HuH-7.5 (cell line): ENCODE measurements around the gene LYPD3.
"Not testable (repeated sequence)": the region's sequence is repeated elsewhere in the genome, so short reads cannot be mapped to it uniquely, and the experiment has no call there.

Experiments
- DNase-seq: peaks from one replicate; pipeline ENCODE4 v3.0.0; 2011; ENCODE audit warnings: low spot score

Gene LYPD3

GRCh38 chr19:43465468-43466120, at the start of gene LYPD3:
Gene LYPD3 (minus strand): TSS chr19:43465608. CDS start chr19:43465571, 37 bp downstream.
- DNase-seq: no peak

GRCh38 chr19:43512399-43512798, 47.0 kb upstream of the LYPD3 start:
- not testable (repeated sequence) for DNase-seq

- DNase-seq: no peak
Observed at GRCh38 chr19:43511324-43511723, 45.9 kb upstream of the LYPD3 start.

- no peak for DNase-seq
Observed at GRCh38 chr19:43510713-43511112, 45.3 kb upstream of the LYPD3 start.

GRCh38 chr19:43507880-43508279, 42.5 kb upstream of the LYPD3 start:
- DNase-seq: no peak

GRCh38 chr19:43506629-43507028, 41.2 kb upstream of the LYPD3 start:
- DNase-seq: no peak

GRCh38 chr19:43505941-43506340, 40.5 kb upstream of the LYPD3 start:
- no peak for DNase-seq

- no peak for DNase-seq
Observed at GRCh38 chr19:43505186-43505456, 39.7 kb upstream of the LYPD3 start.

- DNase-seq: peak; percentile 50
Observed at GRCh38 chr19:43504426-43505185, 39.2 kb upstream of the LYPD3 start, which contains the start of gene PHLDB3. Gene PHLDB3 (minus strand): TSS chr19:43504746. CDS start chr19:43504118, 628 bp downstream.

- DNase-seq: peak; percentile 97
Observed at GRCh38 chr19:43503501-43504425, 38.4 kb upstream of the LYPD3 start.

- DNase-seq: no peak
Observed at GRCh38 chr19:43502419-43502976, 37.1 kb upstream of the LYPD3 start.

GRCh38 chr19:43501661-43502418, 36.4 kb upstream of the LYPD3 start:
- no peak for DNase-seq

GRCh38 chr19:43499042-43499441, 33.6 kb upstream of the LYPD3 start:
- peak; percentile 98 for DNase-seq

- DNase-seq: no peak
Observed at GRCh38 chr19:43498233-43498842, 32.9 kb upstream of the LYPD3 start.

- DNase-seq: no peak
Observed at GRCh38 chr19:43496960-43497359, 31.6 kb upstream of the LYPD3 start.

GRCh38 chr19:43495082-43495481, 29.7 kb upstream of the LYPD3 start:
- DNase-seq: no peak

- DNase-seq: no peak
Observed at GRCh38 chr19:43490759-43491158, 25.4 kb upstream of the LYPD3 start.

- no peak for DNase-seq
Observed at GRCh38 chr19:43489979-43490599, 24.7 kb upstream of the LYPD3 start.

- no peak for DNase-seq
Observed at GRCh38 chr19:43489310-43489709, 23.9 kb upstream of the LYPD3 start.

- no peak for DNase-seq
Observed at GRCh38 chr19:43488179-43488578, 22.8 kb upstream of the LYPD3 start.

GRCh38 chr19:43486412-43486811, 21.0 kb upstream of the LYPD3 start:
- DNase-seq: no peak
